NCI-H1417 (cell line): ENCODE results near the gene CFAP299.
A peak's percentile ranks its signal among the peaks of the same experiment; 100 is the strongest.
"Not testable (repeated sequence)": the region's sequence is repeated elsewhere in the genome, so short reads cannot be mapped to it uniquely, and the experiment has no call there.

Source experiments
- DNase-seq, 3 experiments: peaks; one replicate each; lab custom pipeline; 2025; lab: John Stamatoyannopoulos, UW

CFAP299 gene

DNA sequence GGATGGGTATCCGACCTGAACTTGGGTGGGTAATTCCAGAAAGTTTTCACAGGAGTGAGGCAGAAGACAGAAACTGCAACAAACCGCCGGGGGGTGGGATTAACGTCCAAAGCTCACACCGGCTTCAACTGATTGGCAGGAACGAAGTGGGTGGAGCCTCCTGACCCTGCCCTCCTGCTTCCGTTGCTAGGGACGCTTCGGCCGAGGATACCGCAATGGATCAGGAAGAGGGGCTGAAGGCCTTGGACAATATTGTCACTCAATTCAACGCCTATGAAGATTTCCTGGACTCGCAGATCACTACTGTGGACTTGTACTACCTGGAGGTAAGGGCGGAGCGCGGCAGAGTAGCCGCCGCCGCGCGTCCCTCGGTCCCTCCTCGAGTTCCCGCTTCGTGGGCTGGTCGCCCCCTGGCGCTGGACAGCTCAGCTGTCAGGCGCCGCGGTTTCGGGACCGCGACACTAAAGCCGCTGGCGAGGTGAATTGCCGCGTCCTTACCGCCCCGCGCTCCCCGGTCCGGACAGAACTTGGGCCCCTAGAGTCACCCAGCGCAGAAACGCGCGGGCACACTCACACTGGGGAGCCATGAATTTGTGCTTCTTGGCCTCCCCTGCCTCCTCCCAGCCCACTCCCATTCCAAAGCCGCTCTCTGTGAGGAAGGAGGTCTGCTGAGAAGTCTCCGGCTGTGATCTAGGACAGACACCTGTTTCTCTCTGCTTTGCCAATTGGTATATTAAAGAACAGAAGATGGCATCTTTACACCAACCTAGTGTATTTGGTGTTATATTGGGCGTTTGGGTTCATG is at the start of gene CFAP299:
Gene CFAP299, plus strand, starts transcription at position 177 of the 805 bp plus-strand sequence.
- peak; percentile 85 to 95 (median 93) for DNase-seq

DNA sequence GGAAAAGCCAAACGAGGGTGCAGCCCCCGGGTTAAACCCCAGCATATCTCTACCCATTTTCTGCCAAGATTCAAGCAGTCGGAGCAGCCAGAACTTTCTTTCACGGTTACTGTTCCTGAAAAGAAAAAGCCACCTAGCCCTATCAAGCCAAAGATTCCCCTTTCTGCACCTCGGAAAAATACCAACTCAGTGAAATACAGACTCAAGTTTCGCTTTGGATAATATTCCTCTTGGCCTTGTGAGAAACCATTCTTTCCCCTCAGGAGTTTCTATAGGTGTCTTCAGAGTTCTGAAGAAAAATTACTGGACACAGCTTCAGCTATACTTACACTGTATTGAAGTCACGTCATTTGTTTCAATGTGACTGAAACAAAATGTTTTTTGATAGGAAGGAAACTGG is 49.1 kb upstream of the CFAP299 start:
- no peak for DNase-seq

DNA sequence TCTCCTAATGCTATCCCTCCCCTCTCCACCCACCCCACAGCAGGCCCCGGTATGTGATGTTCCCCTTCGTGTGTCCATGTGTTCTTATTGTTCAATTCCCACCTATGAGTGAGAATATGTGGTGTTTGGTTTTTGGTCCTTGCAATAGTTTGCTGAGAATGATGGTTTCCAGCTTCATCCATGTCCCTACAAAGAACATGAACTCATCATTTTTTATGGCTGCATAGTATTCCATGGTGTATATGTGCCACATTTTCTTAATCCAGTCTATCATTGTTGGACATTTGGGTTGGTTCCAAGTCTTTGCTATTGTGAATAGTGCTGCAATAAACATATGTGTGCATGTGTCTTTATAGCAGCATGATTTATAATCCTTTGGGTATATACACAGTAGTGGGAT is 44.9 kb upstream of the CFAP299 start:
- not testable (repeated sequence) for DNase-seq

DNA sequence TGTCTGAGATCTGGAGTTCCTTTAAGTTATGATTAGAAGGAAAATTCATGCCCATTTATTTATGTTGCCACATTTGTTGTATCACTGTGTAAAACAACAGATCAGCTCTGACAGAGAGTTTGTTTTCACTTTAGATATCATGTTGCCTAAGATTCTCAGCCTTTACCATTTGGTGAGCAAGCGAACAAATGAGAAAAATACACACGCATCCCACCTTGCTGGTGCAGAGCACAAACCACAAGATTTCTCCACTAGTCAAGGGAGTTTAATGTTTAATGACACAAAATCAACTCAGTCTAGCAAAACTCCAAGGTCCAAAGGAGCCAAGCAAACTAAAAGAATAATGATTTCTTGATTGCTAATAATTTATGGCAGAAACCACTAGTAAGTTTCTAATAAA is 41.3 kb upstream of the CFAP299 start:
- DNase-seq: no peak

DNA sequence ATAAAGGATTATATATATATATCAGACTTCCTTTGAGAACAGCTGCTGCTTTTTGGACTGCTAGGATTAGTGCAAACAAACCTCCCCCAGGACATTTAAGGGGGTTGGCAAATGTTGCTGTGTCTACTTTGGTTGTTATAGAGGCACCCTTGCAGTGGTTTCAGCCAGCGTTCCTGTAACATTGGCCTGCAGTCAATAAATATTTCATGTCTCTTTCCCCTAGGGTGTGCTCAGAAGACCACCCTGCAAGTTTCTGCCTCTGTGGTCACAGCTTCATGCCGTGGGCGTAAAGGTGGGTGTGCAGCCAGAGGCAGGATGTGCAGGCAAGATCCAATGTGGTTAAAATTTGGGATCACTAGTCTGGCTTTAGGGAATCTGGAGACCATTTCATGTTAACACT is 40.2 kb upstream of the CFAP299 start:
- peak in 2 of 3 experiments; percentile 9 to 50 for DNase-seq

DNA sequence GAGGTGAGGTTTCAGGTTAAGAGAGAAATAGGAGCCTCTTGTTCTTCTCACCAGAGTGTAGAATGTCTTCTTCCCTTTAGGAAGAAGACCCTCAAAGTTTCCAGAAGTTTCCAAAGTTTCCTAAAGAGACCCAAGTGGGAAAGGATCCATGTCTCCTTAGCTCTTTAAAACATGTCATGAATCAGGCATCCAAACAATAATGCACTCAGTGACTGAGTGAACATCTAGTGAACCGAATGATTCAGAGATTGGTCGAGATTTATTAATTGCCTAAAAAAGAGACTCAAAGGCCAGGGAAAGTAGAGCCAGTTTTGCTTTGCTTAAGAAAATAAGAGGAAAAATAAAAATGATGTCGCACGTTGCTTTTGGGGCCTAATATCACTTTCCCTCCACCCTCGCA is 39.7 kb upstream of the CFAP299 start:
- DNase-seq: no peak

DNA sequence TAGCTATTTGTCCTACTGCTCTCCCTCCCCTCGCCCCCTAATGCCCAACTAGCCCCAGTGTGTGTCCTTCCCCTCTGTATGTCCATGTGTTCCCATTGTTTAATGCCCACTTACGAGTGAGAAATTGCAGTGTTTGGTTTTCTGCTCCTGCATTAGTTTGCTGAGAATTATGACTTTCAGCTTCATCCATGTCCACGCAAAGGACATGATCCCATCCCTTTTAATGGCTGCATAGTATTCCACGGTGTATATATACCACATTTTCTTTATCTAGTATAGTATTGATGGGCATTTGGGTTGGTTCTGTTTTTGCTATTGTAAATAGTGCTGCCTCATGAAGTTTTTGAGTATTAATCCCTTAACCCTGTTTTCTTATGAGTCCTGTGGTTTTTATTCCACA is 33.6 kb upstream of the CFAP299 start:
- no peak for DNase-seq

DNA sequence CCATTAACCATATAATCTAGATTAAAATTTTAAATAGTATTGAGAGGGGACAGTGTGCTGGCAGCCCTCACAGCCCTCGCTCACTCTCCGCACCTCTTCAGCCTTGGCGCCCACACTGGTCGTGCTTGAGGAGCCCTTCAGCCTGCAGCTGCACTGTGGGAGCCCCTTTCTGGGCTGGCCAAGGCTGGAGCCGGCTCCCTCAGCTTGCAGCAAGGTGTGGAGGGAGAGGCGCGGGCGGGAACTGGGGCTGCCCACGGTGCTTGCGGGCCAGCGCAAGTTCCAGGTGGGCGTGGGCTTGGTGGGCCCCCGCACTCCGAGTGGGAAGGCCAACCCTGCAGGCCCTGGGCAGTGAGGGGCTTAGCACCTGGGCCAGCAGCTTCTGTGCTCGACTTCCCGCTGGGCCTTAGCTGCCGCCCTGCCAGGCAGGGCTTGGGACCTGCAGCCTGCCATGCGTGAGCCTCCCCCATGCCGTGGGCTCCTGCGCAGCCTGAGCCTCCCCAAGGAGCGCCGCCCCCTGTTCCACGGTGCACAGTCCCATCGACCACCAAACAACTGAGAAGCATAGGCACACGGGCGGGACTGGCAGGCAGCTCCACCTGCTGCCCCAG is 32.8 kb upstream of the CFAP299 start:
- DNase-seq: no peak

DNA sequence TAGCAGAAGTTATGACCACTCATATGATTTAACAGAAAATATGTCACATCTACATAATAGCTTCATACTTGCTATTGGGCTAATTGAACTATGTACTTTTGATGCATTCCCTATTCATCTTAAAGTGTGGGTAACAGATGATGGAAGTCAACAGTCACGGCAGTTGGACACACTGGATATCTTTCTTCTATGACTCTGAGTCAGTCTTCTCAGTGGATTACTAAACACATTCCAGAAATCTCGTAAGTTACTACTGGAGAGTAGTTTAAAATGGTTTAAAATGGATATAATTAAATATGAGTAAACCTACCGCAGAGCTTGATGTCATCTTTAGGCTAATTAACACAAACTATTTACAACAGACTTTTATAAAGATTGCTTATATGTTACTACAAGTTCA is 30.1 kb upstream of the CFAP299 start:
- DNase-seq: no peak

DNA sequence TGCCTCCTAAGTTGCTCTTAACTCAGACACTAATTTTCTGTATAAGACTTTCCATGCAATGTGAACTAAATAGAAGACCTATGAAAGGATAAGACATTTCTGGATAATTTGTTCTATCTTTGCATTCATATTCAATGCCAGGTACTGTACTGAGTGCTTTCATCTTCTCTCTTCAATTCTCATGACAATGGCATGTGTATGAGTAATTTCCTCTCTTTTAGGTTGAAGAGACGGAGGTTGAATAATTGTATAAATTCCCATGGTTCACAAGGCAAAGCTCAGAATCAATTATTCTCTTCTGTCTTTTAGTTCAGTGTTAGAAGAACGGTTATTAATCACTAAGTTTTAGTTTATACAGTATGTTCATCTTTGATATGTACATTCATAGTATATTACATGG is 29.3 kb upstream of the CFAP299 start:
- no peak for DNase-seq

DNA sequence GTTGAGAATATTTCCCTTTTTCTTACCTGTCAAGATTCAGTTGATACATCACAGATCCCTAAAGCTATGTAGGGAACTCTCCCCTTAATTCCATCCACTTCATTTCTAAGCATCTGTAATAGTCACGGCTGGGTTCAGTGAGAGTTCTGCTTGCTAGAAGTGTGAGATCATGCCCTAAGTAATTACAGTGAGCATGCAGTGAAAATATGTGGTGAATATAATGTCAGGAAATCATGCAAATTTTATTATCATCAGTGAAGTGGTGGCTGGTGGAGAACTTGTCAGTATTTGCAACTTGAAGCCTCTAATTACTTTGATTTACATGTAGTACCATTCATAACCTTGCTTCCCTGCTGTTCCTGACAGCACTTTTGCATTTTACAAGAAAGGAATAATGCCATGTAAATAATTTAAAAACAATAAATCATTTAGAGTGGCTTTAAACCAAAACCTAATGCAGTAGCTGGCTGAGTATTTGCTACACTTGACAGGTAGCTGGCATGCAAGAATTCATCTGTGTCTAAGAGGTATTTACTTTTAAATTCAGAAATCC is 28.3 kb upstream of the CFAP299 start:
- peak; percentile 82 to 98 (median 98) for DNase-seq

DNA sequence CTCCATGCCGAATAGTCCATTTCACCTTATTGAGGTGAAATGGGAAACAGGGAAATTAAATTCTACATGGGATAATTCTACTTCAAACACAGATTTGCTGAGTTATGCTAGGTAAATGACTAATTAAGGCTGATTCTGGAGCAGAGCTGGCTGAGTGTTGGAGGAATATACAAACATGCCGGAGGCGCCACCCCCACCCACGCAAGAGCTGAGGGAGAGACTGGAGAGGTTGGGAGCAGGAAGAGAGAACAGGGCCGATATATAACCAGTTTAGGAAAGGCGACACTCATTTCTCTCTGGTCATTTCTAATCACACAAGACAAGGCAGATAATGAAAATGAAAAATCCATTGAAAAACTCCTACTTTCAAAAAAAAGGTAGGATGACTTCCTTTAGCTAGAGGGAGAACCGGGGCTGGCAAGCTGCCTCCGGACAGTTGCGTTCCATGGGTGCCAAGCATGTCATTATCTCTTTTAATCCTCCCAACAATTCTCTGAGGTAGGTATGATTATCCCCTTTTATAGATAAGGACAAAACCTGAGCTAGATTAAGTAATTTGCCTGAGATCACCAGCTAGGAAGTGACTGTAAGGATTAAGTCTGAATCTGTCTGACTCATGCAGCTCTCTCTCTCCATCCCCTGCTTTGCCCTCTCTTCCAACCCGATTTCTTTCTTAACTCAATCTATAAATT is 27.6 kb upstream of the CFAP299 start:
- DNase-seq: peak in 2 of 3 experiments; percentile 82 to 95

DNA sequence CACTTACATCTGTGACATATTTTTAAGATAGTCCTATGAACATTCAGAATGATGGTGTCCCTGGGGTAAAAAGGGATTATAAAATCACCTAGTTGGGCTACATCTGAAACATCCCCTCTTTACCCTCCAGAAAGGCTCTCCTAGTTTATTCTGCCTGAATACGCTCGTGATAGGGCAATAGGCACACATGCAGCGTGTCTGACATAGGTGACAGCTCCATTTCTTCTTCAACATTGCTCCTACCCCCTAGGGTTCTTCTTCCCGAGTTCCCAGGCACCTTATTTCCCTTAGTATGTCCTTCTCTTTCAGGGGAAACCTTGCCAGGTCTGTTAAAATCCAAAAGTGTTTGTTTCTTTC is 27.1 kb upstream of the CFAP299 start:
- peak in 2 of 3 experiments; percentile 23 to 57 for DNase-seq

DNA sequence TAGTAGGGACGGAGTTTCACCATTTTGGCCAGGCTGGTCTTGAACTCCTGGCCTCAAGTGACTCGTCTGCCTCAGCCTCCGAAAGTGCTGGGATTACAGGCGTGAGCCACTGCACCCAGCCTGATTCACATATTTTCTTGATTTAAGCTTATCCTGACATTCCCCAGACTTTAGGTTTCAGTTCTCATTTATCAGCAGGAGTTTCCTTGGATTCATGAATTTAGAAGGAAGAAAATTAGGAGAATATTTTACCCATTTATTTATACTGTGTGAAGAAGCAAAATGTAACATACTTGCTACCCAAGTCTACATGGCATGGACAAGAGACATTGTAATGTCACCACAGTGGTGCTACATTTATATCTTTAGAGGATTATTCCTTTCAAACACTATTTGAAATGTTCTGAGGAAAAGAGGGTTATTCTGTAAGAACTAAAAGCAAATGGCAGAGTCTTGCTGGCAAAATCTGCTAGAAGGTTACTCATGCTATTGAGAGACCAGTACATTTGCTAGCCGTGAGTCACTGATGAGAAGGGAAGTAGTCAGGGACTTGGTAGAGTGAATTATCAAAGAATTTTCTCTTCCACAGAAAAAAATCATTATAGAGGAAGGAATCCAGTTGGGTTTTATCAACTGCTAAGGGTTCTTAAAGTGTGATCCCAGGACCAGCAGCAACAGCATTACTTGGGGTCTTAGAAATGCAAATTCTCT is 26.1 kb upstream of the CFAP299 start:
- DNase-seq: no peak

DNA sequence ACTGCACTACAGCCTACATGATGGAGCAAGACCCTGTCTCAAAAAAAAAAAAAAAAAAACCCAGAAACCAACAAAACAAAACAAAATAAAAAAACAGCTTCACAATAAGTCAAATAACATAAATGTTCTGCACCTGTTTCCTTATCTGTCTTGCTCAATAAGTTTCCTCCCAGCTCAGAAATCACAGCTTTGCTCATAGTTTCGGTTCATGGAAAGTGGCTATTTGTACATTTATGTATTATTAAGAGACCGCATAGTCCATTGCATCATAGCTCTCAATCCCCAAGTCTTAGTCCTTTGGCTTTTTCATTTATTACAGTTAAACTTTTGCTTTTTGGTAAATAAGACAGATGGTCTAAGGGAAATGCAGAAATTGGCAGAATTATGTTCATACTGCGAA is 24.4 kb upstream of the CFAP299 start:
- no peak for DNase-seq

DNA sequence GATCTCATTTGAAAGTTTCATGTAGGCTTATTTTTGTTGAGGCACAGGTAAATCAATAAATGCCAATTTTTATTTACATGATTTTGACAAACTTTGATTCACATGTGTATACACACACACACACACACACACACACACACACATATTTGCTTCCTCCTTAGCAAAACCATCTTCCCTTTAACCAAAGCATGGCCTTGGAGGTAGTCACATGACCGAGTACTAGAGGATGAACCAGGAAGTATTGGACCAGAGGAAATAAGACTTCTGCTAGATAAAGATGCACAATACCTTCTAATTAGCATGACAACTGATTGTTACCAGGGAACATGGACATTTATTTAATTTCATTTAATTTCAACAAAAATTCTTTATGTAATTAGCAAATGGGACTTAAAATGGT is 23.4 kb upstream of the CFAP299 start:
- DNase-seq: no peak

DNA sequence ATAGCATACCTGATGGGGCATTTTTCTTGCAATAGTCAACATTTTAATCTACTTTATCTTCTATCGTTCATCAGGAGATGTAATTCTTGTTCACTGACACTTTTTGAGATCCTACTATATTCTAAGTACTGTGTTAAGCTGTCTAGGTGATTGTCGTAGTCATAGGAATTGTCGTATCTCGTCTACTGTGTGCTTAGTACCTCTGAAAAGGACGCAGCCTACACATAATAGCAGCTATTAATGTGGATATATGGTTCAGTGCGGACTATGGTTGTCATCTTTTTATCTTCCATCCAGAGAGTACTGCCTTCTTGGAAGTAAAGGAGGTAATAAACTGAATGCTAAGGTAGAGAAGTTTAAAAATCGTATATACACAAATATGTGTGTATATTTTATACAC is 21.9 kb upstream of the CFAP299 start:
- DNase-seq: no peak

DNA sequence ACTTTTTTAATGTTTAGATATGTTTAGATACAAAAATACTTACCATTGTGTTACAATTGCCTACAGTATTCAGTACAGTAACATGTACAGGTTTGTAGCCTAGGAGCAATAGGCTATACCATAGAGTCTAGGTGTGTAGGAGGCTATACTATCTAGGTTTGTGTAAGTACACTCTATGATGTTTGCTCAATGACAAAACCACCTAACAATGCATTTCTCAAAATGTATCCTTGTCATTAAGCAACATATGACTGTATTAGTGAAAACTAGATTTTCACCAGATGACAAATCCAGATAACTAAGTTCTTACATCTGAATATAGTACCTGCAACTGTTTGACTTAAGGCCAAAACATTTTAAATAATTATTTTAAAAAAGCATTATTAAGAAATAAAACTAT is 19.7 kb upstream of the CFAP299 start:
- not testable (repeated sequence) for DNase-seq

DNA sequence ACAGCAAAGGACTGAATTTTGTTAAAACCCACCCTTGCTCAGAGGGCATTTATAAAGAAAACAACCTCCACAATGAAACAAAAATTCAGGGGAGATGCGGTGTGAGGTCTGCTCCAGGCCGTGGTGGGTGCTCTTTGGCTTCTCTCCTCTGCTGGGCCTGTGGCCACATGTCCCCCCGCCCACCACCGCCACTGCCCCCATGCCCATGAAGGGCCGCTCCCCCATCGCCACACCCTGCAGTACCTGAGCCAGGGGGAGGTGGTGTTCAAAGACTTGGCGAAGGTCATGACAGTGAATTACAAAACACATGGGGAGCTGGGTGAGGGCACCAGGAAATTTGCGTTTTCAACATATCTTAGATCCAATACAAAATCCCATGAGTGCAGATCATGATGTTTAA is 14.2 kb upstream of the CFAP299 start:
- DNase-seq: no peak

DNA sequence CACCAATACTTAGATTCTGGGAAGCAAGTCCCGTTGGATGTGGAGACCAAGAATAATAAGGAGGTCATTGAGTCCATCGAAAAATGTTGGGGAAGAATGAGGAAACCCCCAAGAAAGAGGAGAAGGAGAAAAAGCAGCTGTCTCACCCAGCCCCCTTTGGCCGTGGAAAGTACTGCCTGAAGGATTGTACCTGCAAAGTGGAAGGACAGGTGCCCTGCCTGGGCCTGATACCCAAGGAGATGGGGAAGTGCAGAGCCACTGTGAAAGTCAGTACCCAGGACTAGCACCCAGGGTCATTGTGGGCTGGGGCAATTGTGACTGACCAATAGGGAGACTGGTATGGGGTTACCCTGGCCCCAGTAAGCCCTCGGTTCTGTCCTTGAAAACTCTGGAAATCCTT is 13.8 kb upstream of the CFAP299 start:
- no peak for DNase-seq

DNA sequence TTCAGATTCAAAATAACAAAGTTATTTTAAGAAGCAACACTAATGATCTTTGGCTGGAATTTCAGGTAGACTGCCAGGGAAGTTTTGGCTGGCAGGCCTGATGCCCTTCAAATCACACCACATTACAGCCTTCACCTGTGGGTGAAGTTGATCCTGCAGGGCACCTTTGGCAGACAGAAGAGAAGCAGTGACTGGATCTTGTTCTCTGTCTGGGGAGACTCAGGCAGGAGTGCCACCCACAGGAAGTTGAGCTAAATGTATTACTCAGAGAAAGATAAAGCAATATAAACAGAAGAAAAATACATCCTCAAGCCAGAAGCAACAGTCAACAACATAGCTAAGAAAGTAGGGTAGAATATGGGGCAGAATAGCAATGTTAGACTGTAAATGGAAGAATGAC is 12.8 kb upstream of the CFAP299 start:
- DNase-seq: peak in 2 of 3 experiments; percentile 7 to 53

DNA sequence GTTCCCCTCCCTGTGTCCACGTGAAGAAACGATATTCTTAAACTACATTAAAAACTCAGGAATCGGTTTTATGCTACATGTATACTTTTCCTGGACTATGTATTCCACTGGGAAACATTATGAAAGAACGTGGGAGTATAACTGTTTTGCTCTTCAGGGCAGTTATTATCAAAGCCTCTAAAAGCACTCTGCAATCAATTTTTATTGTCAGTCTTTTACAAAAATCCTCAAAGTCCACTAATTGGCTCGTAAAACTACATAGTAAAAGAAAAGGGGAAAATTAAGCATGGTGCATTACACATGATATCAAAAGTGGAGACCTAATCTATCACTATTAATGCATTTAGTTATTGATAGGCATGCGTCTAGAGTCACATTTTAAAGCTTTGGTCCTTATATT is 11.4 kb upstream of the CFAP299 start:
- DNase-seq: no peak
